Hematopoietic multipotent progenitor cell treated with erythropoietin and hydrocortisone succinate and interleukin-3 and kit ligand, for 17 days (in vitro differentiated cells): ENCODE measurements around the gene MTOR.
"Not testable (repeated sequence)": the region's sequence is repeated elsewhere in the genome, so short reads cannot be mapped to it uniquely, and the experiment has no call there.

Experiments used
- DNase-seq: peaks from one replicate; pipeline ENCODE4 v3.0.0-alpha.2; 2015; ENCODE audit warnings: low spot score

Gene MTOR

DNA sequence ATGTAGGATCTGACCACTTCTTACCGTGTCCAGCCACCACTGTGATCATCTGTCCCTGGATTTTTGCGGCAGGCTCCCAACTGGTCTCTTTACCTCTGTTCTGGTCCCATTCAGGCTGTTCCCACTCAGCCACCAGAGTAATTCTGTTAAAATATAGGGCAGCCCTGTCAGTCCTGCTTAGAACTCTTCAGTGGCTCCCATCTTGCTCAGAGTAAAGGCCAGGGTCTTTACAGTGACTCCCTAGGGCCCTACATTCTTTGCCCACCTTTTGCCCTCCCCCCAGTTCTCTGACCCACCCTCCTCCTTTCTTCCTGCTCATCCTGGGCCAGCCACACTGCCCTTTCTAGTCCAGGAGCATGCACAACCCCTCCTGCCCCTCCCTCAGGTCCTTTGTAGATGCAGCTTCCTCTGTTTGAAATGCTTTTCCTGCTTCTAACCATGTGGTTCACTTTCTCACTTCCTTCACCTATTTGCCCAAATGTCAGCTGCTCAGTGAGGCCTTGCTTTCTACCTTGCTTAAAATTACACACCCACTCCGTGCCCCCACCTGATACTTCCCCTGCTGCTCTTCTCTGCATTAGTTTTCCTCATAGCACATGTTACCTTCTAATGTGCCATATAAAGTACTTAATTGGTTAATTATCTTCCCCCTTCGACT is 18.5 kb upstream of the MTOR start:
- DNase-seq, result no peak

DNA sequence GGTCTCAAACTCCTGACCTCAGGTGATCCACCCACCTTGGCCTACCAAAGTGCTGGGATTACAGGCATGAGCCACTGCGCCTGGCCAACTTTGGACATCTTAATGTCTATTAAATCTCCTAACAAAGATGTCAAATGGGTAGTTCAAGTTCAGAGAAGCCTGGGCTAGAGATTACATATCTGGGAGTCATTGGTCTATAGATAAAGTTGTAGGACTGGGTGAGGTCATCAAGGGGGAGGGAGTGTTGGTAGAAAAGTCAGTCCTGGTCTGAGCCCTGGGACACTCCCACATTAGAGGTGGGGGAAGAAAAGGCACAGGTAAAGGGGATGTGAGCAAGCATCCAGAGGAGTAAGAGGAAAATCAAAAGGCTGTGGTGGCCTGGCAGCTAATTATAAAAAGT is 17.3 kb upstream of the MTOR start:
- no peak for DNase-seq

DNA sequence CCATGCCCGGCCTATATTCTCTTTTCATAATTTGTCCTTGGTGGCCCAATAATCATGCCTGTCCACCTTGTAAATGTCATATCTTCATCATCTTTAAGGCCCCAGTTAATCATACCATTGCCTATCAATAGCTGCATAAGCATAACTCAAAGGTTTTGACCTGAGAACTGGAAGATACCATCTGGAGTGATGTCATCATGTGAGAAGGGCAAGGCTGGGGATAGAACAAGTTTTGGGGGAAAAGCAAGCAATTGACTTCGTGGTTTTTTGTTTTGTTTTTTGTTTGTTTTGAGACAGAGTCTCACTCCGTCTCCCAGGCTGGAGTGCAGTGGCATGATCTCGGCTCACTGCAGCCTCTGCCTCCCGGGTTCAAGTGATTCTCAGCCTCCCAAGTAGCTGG is 16.8 kb upstream of the MTOR start:
- no peak for DNase-seq

DNA sequence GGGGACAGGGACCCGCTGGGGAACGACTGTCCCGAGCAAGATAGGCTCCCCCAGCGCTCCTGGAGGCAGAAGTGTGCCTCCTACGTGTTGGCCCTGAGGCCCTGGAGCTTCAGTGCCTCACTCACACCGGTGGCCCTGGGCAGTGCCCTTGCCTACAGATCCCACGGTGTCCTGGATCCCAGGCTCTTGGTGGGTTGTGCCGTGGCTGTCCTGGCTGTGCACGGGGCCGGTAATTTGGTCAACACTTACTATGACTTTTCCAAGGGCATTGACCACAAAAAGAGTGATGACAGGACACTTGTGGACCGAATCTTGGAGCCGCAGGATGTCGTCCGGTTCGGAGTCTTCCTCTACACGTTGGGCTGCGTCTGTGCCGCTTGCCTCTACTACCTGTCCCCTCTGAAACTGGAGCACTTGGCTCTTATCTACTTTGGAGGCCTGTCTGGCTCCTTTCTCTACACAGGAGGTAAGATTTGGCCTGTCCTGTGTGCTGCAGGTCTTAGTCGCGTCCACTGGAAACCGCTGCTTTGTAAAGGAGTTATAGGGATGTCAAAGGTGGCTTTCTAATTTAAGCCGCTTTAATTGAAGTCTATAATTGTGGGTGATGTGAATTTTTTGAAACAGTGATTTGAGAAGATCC is 11.4 kb upstream of the MTOR start:
- DNase-seq, result no peak

DNA sequence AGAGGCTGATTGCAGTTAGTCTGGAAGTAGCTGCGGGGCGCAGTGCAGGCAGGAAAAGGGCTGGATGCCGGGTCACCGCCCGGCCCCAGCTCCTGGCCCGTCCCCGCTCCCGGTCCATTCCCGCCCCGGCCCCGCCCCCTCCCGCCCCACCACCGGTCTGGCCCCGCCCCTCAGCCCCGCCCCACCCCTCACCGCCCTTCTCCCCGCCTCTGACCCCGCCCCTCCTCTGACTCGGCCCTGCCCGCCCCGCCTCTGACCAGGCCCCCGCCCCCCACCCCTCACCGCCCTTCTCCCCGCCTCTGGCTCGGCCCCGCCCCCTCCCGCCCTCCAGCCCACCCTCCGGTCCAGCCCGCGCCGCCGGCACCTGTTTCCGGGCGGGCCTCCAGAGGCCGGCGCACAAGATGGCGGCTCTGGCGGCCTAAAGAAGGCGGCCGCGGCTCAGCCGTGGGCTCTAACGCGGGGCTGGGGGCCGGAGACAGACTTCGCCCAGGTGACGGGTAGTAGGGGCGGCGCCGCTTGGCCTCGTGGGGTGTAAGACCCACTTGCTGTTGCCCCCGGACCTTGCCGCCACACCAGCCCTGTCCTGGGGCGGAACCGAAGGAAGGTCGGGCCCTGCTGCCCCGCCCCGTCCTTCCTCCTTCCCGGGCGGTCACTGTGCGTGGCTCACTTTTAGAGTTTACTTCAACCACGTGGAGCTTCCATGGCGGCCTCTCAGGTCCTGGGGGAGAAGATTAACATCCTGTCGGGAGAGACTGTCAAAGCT is 10.7 kb upstream of the MTOR start, which contains the start of gene UBIAD1:
Gene UBIAD1 (plus strand): TSS at position 367 of the 763 bp plus-strand sequence. CDS start 334 bp downstream, at position 701.
- peak; percentile 89 for DNase-seq

DNA sequence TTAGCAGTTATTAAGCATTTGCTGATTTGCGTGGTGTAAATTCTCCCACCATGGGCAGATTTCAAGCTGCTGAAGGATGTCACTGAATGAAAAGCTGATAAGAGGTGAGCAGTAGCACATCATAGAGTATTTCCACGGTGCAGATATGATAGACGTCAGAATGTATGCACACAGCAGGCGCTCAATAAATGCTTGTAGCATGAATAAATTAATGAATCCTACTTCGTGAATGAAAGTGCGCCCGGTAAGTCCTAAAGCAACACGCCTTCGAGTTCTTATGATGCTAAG is 10.1 kb upstream of the MTOR start:
- no peak for DNase-seq

DNA sequence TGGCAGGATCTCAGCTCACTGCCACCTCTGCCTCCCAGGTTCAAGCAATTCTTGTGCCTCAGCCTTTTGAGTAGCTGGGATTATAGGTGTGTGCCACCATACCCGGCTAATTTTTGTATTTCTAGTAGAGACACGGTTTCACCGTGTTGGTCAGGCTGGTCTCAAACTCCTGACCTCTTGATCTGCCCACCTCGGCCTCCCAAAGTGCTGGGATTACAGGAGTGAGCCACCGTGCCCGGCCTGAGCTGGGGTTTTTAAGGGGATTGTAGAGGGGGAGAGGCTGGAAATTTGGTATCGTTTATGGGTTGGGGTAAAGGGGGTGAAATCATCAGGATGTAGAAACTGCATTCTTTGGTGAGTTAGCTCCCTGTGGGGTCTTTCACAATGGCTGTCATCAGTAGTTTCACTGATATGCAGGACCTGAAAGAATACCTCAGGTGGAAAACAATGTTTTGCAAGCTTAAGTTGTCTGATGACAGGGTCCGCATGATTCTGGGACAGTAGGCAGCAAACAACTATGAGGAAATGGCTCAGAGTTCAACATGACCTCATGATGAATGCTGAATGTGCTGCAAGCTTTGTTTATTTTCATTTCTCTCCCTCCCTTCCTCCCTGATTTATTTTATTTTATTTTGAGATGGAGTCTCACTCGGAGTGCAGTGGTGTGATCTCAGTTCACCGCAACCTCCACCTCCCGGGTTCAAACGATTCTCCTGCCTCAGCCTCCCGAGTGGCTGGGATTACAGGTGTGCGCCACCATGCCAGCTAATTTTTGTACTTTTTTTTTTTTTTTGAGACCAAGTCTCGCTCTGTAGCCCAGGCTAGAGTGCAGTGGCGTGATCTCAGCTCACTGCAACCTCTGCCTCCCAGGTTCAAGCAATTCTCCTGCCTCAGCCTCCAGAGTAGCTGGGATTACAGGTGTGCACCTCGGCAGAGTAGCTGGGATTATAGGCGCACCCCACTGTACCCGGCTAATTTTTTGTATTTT is 5.3 kb upstream of the MTOR start:
- not testable (repeated sequence) for DNase-seq

DNA sequence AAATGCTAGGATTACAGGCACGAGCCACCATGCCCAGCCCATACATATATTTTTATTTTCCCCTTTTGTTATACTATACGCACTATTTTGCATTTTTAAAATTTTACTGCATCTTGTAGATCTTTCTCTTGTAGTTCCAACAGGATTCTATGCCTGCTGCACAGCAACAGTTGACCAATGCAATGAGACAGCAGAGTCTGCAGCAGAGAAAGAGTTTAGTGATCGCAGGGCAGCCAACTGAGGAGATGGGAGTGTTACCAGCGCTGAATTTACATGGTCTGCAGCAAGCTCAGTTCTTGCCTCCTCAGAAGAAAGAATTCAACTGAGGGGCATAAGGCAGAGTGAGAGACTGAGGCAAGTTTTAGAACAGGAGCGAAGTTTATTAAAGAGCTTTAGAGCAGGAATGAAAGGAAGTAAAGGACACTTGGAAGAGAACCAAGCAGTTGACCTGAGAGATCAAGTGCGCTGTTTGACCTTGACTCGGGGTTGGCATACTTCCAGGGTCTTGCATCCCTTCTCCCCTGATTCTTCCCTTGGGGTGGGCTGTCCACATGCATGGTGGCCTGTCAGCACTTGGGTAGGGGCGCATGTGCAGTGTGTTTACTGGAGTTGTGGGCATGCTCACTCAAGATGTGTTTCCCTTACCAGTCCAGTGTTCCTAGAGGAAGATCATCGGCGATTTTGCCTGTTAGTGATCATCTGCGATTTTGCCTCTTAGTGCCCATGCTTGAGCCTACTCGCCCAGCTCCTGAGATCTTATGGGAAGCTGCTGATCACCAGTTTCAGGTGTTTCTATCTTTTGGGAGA is 4.1 kb upstream of the MTOR start:
- DNase-seq, result no peak

DNA sequence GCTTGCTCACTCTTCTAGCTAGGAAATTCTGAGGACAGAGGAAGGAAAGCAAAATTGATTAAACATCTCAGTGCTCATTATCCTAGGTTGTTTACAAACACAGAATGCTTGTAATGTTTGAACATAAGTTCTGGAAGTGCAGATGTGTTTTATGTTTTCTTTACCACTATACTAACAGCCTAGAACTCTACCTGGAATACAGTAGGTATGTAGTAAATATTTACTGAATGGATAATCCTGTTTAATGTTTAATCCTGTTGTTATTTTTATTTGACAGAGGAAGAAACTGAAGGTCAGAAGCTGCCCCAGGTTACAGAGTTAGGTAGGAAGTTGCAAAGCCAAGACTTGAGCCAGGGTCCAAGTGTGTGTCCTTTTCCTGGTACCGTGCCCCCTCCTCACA is 6.1 kb downstream of the MTOR start:
- no peak for DNase-seq

DNA sequence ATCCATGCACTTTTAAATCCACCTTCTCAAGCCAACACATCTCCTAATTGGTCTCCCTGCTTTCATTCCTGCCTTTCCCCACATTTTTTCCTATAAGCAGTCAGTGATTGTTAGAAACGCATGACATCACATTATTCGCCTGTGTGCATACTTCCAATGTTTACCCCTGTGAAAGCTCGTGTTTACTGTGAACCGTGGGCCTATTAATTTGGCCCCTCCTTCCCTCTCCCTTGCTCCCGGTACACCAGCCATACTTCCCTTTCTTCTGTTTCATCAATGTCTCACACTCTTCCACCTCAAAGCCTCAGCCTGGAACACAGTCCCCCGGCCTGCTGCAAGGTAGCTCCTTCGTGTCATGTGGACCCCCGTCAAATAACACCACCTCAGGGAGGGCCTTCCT is 9.1 kb downstream of the MTOR start:
- DNase-seq, result no peak

DNA sequence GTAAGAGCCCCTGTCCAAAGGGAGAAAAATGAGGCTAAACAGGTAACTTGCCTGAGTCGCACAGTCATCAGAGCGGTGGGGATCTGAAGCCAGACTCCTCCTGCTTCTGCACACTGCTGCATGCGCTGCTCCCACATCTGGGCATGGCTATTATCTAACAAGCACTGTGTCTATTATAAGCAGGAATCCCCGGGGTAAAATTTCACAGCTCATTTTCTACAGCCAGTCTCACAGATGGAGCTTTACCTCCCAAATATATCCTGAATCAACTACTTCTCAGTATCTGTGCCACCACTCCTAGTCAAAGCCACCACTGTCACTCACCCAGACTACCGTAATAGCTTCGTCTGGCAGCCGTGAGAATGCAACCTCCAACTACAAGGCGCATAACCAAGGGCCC is 9.8 kb downstream of the MTOR start:
- no peak for DNase-seq

DNA sequence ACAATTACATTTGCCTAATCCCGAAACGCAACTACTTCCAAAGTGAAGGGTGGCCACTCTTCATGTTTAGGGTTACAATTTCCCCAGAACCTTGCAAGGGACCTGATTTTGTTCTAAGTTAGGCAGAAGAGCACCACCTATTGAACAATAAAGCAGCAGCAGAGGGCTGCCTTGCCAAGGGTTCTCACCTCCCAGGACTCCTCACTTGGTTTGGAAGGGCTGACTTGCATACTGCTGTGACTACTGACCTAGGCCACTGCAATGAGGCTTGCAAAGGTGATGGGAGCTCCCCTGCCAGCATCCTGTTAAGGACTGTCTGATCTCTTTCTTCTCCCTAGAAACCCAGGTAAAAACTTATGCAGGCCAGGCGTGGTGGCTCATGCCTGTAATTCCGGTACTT is 14.2 kb downstream of the MTOR start:
- no peak for DNase-seq

DNA sequence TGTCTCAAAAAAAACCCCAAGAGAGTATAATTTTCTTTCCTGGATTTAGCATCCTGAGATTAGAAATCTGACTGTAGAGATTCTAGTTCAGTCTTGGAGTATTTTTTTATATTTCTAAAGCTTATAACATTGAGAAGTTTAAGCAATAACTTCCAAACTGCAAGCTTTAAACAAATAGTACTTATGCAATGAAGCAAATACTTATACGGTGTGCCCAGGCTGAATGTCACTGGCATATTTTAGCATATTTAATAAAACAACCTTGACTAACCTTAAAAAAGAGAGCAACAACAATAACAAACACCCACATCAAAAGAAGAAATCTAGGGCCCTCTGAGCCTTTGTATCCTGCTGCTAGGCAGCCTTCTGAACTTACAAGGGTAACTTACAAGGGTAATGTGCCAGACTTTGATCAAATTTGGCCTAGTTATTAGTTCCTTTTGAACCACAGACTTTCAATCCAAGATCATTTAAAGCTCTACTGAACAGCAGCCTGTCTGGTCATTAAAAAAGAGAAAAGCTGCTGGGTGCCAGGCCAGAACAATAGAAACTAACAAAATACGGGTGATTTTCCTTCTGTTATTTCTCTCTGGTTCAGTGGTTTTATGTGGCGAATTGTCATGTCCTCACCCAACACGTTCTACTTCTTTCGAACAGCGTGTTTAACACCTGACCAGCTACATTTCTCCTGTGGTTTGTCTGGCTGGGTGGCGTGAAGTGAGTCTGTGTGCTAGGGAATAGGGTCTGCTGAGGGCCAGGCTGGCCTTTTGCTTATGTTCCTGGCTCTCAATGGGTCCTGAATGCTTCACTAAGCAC is 16.2 kb downstream of the MTOR start:
- DNase-seq, result no peak

DNA sequence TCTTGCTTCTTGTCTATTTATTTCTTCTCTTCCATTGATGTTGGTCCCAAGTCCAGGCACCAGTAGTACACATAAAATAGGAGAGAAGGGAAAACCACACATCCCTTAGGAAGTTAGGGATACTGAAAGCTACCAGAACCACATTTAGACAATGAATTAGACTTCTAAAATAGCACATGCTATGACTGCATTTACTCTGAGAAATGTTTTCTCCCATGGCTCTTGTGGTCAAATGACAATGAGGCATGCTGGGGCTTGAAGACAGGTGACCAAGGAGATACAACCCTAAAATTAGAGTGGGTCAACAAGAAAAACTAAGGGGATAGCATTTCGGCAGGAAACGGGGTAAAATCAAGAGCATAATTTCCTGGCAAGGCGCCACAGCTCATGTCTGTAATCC is 17.1 kb downstream of the MTOR start:
- no peak for DNase-seq

DNA sequence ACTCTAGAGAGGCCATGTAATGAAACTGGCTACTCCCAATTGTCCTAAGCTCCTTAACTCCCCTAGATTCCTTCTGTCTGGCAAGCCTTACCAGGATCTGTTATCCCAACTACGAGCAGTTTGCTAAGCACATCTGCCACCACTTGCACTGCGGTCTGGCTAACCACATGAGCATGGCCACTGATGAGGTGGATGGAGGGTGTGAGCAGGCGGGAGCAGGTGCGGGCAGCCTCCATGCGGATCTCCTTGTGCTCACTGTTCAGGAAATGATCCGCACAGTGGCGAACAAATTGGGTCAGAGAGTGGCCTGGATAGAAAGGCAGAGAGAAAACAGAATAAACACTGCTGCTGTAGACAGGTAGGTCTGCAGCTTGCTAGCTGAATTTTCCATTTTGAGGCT is 24.0 kb downstream of the MTOR start:
- DNase-seq, result no peak

DNA sequence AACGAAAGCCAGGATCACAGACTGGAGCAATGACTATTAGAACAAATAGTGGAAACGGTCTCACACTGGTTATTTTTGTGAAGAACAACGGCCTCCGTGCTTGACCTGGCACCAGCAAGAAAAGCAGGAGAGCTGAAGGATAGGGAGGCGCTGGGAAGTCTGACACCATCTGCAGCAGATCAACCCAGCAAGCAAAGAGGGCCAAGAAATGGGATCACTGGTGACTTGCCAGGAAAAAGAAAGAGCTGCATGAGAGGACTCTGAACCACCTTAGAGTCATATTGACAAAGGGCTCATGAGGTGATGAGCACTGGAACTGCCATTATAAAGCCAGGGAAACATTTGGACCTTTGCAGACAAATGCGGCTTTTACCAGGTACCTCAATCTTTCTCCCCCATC is 25.0 kb downstream of the MTOR start:
- no peak for DNase-seq

DNA sequence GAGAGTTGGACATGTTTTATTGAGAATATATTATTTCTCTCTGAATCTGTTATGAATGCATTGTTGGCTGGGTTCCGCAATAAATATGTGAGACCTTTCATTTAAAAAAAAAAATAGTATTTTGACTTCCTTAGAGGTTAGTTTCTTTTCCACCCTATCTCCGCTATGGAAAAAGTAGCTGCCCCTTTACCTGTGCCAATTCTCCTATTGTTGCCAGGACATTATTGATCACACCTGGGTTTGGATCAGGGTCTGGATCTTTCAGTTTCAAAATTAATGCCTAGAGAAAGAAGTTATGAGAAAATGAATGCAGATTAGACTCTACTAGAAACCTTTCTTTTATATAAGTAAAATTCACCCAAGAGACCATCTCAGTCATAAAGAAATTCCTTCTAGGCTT is 29.1 kb downstream of the MTOR start:
- DNase-seq, result no peak

DNA sequence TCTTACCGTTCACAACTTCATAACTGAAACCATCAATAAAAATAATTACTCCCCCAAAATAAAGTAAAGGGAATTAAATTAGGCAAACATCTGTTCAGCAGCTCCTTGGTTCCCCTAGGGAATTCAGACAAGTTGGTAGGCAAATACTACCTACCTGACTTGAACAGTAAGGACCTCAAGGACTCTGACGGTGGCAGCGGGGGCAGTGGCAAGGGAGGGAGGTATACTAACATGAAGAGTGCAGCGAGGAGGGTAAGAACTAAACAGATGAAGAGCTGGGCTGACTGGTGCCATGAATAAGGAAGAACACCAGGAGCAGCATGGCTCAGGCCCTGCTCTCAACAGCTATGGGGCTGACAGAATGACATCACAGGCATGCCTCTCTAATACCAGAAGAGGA is 33.1 kb downstream of the MTOR start:
- no peak for DNase-seq

DNA sequence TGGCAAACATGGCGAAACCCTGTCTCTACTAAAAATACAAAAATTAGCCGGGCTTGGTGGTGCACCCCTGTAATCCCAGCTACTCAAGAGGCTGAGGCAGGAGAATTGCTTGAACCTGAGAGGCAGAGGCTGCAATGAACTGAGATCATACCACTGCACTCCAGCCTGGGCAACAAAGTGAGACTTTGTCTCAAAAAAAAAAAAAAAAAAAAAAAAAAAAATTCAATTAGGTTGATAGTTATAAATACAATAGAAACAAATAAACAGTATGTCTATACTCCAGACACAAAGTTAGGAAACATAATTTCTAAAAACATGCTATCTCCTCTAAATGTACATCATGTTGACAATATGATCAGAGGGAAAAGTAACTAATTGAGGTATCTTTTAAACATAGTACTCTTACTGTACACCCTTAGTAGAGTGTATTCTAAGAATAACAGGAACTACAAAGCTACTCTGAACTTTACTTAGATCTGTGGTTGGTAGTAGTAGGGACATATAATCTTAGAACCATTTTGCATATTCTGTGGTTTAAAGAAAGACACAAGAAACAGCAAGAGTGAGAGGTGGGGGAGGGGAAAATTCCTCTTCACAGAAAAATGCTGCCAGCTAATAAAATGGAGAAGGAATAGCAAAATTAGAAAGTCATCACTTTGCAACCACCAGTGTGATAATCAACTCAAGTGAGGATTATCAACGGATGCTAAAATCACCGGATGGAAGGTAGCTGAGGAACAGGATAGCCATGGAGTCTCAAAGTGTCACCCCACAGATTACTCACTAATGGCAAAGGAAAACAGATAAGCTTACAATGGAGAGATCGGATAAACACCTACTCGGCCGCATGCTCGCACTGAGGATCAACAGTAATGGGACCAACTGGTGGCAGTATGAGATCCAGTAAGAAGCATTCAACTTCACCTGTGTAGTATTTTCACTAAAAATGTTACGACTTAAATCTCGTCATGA is 35.0 kb downstream of the MTOR start:
- no peak for DNase-seq
